Effector memory CD4-positive, alpha-beta T cell (primary cell): Measurements from ENCODE around the gene FSTL4.

ENCODE experiments used
- DNase-seq, 3 donors: peaks; one replicate each; pipeline ENCODE4 v3.0.0-alpha.2; 2020
- H3K27ac ChIP-seq: 2 replicates; pipeline ENCODE4 v1.7.0; 2013; ENCODE audit warnings: mild to moderate bottlenecking, low read length, moderate library complexity; ENCODE audit not compliant: insufficient read depth, poor library complexity, severe bottlenecking
- H3K27me3 ChIP-seq: replicated peaks from 2 replicates; pipeline ENCODE4 v1.7.0; 2013; ENCODE audit warnings: mild to moderate bottlenecking, low read length; ENCODE audit not compliant: insufficient read depth, control insufficient read depth, poor library complexity, severe bottlenecking
- H3K36me3 ChIP-seq: 2 replicates; pipeline ENCODE4 v1.7.0; 2013; ENCODE audit warnings: mild to moderate bottlenecking, low read length, moderate library complexity; ENCODE audit not compliant: control insufficient read depth, insufficient read depth
- H3K4me1 ChIP-seq: 2 replicates; pipeline ENCODE4 v1.7.0; 2013; ENCODE audit warnings: low read length, mild to moderate bottlenecking; ENCODE audit not compliant: control insufficient read depth, insufficient read depth, poor library complexity, severe bottlenecking
- H3K4me3 ChIP-seq: 2 replicates; pipeline ENCODE4 v1.7.0; 2013; ENCODE audit warnings: low read length, low read depth, mild to moderate bottlenecking; ENCODE audit not compliant: insufficient read depth, poor library complexity, severe bottlenecking
- H3K9me3 ChIP-seq: 2 replicates; pipeline ENCODE4 v1.7.0; 2013; ENCODE audit warnings: mild to moderate bottlenecking, low read length, moderate library complexity; ENCODE audit not compliant: control insufficient read depth

Gene FSTL4

GRCh38 chr5:133251296-133252132 lies 360.8 kb downstream of the FSTL4 start:
- Histone ChIP-seq H3K4me1 (no peaks in the 10 kb centered on the region), H3K36me3 (no peaks in the 10 kb centered on the region), H3K27me3 (no peaks in the 10 kb centered on the region), H3K27ac (no peak overlapping the region), H3K4me3 (no peak overlapping the region), H3K9me3 (no peaks in the 10 kb centered on the region)
- DNase-seq: no peak

- Histone ChIP-seq H3K27me3 (no peaks in the 10 kb centered on the region), H3K4me3 (no peak overlapping the region), H3K36me3 (no peaks in the 10 kb centered on the region)
Observed at GRCh38 chr5:133250527-133250926, 361.8 kb downstream of the FSTL4 start.

GRCh38 chr5:133249593-133249992 lies 362.7 kb downstream of the FSTL4 start:
- Histone ChIP-seq H3K27ac (no peak overlapping the region), H3K4me3 (no peak overlapping the region), H3K36me3 (no peaks in the 10 kb centered on the region), H3K9me3 (no peaks in the 10 kb centered on the region), H3K4me1 (no peaks in the 10 kb centered on the region), H3K27me3 (no peaks in the 10 kb centered on the region)
- no peak for DNase-seq

More at GRCh38 chr5:133250527-133250926, 361.8 kb downstream of the FSTL4 start:
- DNase-seq: no peak
- H3K9me3 ChIP-seq: no peaks in the 10 kb centered on the region
- H3K4me1 ChIP-seq: no peaks in the 10 kb centered on the region
- H3K27ac ChIP-seq: no peak overlapping the region

DNA sequence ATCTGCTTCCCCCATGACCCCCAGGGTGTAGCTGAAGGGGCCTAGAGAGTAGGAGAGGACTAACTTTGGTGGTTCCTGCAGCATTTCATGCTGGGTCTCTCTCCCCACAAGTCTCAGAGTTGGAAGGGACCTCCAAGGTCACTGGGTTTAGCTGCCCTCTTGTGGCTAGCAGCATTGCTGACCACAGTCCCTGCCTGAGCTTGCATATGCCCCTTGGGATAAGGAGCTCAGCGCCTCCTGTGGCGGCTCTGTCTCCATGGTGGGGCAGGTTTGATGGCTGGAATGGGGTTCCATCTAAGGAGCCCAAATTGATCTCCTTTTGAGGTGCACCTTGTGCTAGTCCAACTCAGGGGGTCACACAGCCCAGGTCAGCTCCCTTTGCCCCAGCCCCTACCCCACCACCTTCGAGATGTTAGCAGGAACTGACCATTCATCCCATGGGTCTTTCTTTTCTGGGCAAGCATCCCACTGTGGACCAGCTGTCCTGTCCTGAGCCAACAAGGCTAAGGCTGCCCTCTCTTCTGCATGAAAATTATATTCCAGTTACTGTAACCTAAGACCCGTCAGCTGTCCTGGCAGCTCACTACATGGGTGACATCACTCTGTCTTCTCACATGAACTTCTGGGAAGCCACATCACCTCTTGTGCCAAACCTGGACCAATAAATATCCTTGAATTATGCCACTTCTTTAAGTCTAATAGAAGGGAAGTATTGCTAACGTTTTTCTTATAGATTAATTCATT lies 364.3 kb downstream of the FSTL4 start:
- H3K9me3 ChIP-seq: no peaks in the 10 kb centered on the region
- no peaks in the 10 kb centered on the region for H3K36me3 ChIP-seq
- no peaks in the 10 kb centered on the region for H3K4me1 ChIP-seq
- H3K27me3 ChIP-seq: no peaks in the 10 kb centered on the region
- H3K27ac ChIP-seq: no peak overlapping the region
- no peak for DNase-seq
- no peak overlapping the region for H3K4me3 ChIP-seq

GRCh38 chr5:133247151-133247709 lies 365.1 kb downstream of the FSTL4 start:
- H3K27ac ChIP-seq: no peak overlapping the region
- H3K27me3 ChIP-seq: no peaks in the 10 kb centered on the region
- H3K4me1 ChIP-seq: no peaks in the 10 kb centered on the region
- no peaks in the 10 kb centered on the region for H3K9me3 ChIP-seq
- no peak overlapping the region for H3K4me3 ChIP-seq
- H3K36me3 ChIP-seq: no peaks in the 10 kb centered on the region
- no peak for DNase-seq

- H3K27ac ChIP-seq: no peak overlapping the region
Observed at GRCh38 chr5:133246376-133247150, 365.8 kb downstream of the FSTL4 start.

DNA sequence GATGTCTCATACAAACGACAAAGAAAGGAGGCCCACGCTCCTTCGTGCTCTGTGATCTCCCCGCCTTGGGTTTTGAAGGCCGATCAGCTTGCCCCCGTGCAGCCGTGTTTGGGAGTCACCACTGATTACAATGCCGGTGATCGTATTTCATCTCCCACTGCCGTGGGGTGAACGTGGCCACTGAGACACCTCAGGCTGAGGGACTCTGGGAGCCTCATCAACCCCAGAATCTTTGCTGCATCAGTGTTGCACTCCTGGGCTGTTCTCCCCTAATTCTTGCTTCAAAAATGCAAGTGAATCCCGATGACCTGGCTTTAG lies 366.3 kb downstream of the FSTL4 start:
- H3K4me1 ChIP-seq: no peaks in the 10 kb centered on the region
- H3K27ac ChIP-seq: no peak overlapping the region
- no peak for DNase-seq
- H3K27me3 ChIP-seq: no peaks in the 10 kb centered on the region
- no peaks in the 10 kb centered on the region for H3K36me3 ChIP-seq
- no peak overlapping the region for H3K4me3 ChIP-seq
- H3K9me3 ChIP-seq: no peaks in the 10 kb centered on the region

More at GRCh38 chr5:133246376-133247150, 365.8 kb downstream of the FSTL4 start:
- no peak overlapping the region for H3K4me3 ChIP-seq
- no peaks in the 10 kb centered on the region for H3K36me3 ChIP-seq
- no peaks in the 10 kb centered on the region for H3K4me1 ChIP-seq
- no peaks in the 10 kb centered on the region for H3K9me3 ChIP-seq
- H3K27me3 ChIP-seq: no peaks in the 10 kb centered on the region
- no peak for DNase-seq

DNA sequence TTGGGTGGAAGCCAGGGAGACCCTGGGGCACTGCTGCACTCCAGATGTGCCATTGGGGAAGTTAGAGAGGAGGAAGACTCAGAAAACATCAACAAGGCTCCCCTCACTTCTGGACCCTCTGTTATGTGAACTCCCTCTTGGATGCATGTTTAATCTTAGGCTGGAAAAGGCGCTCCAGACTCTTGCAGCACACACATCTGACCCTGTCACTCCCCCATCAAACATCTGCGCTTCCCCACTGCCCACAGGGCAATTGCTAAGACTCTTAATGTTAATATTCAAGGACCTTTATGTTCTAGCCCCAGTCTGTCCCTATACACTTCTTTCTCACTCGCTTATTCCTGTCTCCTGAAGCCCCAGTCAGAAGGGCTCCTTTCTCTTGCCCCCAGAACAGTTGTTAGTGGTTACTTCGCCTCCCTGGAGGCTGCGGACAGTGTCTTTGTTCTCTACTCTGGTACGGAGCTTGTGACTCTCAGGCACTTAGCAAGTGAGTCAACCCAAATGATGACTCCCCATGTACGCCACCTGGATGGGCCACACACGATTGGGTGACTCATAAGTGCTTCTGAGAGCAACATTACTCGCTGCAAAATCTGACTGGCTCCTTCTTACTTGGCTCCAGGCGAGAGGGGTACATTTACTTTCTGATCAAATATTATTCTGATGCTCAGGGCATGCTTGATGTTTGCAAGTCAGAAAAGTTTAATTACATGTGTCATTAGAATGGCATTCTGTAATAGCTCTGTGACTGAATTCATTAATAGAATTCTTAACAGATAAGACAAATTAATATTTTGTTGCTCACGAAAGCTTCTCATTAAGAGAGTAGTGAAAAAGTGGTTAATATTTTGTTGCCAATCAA lies 366.9 kb downstream of the FSTL4 start:
- H3K9me3 ChIP-seq: no peaks in the 10 kb centered on the region
- H3K36me3 ChIP-seq: no peaks in the 10 kb centered on the region
- DNase-seq: no peak
- H3K27me3 ChIP-seq: no peaks in the 10 kb centered on the region
- H3K27ac ChIP-seq: no peak overlapping the region
- no peaks in the 10 kb centered on the region for H3K4me1 ChIP-seq
- H3K4me3 ChIP-seq: no peak overlapping the region

DNA sequence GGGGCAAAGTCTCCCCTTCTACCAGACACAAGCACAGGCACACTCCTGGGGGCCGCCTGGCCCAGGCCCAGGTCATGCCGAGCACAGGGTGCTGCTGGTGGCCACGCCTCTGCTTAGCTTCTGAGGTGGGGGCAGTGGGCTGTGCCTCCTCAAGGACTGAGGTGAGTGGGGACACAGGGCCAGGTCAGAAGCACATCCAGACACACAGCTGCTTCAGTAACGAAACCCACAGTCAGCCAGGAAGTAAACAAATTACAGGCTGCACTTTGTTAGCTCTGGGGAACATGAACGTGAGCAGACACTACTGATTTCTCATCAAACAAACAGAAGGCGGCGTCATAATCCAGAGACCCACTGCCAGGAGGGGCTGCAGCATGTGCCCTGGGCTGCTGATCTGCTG lies 368.1 kb downstream of the FSTL4 start:
- no peaks in the 10 kb centered on the region for H3K36me3 ChIP-seq
- no peak overlapping the region for H3K4me3 ChIP-seq
- no peaks in the 10 kb centered on the region for H3K9me3 ChIP-seq
- no peak overlapping the region for H3K27ac ChIP-seq
- H3K27me3 ChIP-seq: no peaks in the 10 kb centered on the region
- DNase-seq: no peak
- H3K4me1 ChIP-seq: no peaks in the 10 kb centered on the region
